ENCODE results near the gene F2RL3. TPM values are rescaled to one million over a fixed set of nuclear protein-coding genes. Genes with fewer than 3 reads are reported as not detected.
"Not testable (repeated sequence)": the region's sequence is repeated elsewhere in the genome, so short reads cannot be mapped to it uniquely, and the experiment has no call there.

F2RL3 gene
- total RNA-seq, 2 donors from 2014 or later: 4.9 to 5.4 TPM

- no peak overlapping the region for H3K27ac ChIP-seq
- DNase-seq (ENCODE audit: low spot score) (no peak), ATAC-seq (ENCODE audit: insufficient number of reproducible peaks, low FRiP score, low read depth) (no peak)
- no peaks in the 10 kb centered on the region for H3K4me1 ChIP-seq (ENCODE audit: control insufficient read depth in 1 of 2, low read depth in 2 of 2)
- H3K4me3 ChIP-seq: no peak overlapping the region
- TF ChIP-seq CTCF (IDR thresholded peaks at IDR 0.05): no peak
- H3K9me3 ChIP-seq: peaks cover 6% of the 10 kb centered on the region
- H3K27me3 ChIP-seq (replicated peaks; ENCODE audit: insufficient read depth): no peaks in the 10 kb centered on the region
- no peaks in the 10 kb centered on the region for H3K36me3 ChIP-seq
Observed at GRCh38 chr19:16928916-16929315, 40.1 kb downstream of the F2RL3 start.

GRCh38 chr19:16930753-16931152 lies 42.0 kb downstream of the F2RL3 start:
- no peak for TF ChIP-seq CTCF (IDR thresholded peaks at IDR 0.05)
- Histone ChIP-seq H3K4me3 (no peak overlapping the region), H3K9me3 (peaks cover 10% of the 10 kb centered on the region), H3K36me3 (no peaks in the 10 kb centered on the region), H3K27me3 (replicated peaks; ENCODE audit: insufficient read depth) (no peaks in the 10 kb centered on the region), H3K4me1 (ENCODE audit: control insufficient read depth in 1 of 2, low read depth in 2 of 2) (no peaks in the 10 kb centered on the region), H3K27ac (no peak overlapping the region)
- ATAC-seq (ENCODE audit: insufficient number of reproducible peaks, low FRiP score, low read depth) (no peak), DNase-seq (ENCODE audit: low spot score) (no peak)

GRCh38 chr19:16931306-16931705 lies 42.5 kb downstream of the F2RL3 start:
- H3K9me3 ChIP-seq: peaks cover 9% of the 10 kb centered on the region
- H3K27me3 ChIP-seq (replicated peaks; ENCODE audit: insufficient read depth): no peaks in the 10 kb centered on the region

GRCh38 chr19:16934489-16934888 lies 45.7 kb downstream of the F2RL3 start:
- Histone ChIP-seq H3K27me3 (replicated peaks; ENCODE audit: insufficient read depth) (no peaks in the 10 kb centered on the region), H3K27ac (no peak overlapping the region), H3K36me3 (no peaks in the 10 kb centered on the region), H3K4me3 (no peak overlapping the region), H3K4me1 (ENCODE audit: control insufficient read depth in 1 of 2, low read depth in 2 of 2) (no peaks in the 10 kb centered on the region), H3K9me3 (peaks cover 9% of the 10 kb centered on the region)
- ATAC-seq (ENCODE audit: insufficient number of reproducible peaks, low FRiP score, low read depth): no peak
- DNase-seq (ENCODE audit: low spot score): no peak
- no peak for TF ChIP-seq CTCF (IDR thresholded peaks at IDR 0.05)

More at GRCh38 chr19:16931306-16931705, 42.5 kb downstream of the F2RL3 start:
- Histone ChIP-seq H3K4me1 (ENCODE audit: control insufficient read depth in 1 of 2, low read depth in 2 of 2) (no peaks in the 10 kb centered on the region), H3K4me3 (no peak overlapping the region), H3K36me3 (no peaks in the 10 kb centered on the region), H3K27ac (no peak overlapping the region)
- no peak for TF ChIP-seq CTCF (IDR thresholded peaks at IDR 0.05)
- ATAC-seq (ENCODE audit: insufficient number of reproducible peaks, low FRiP score, low read depth) (no peak), DNase-seq (ENCODE audit: low spot score) (no peak)

- DNase-seq (ENCODE audit: low spot score): no peak
- ATAC-seq (ENCODE audit: insufficient number of reproducible peaks, low FRiP score, low read depth): no peak
- H3K27me3 ChIP-seq (replicated peaks; ENCODE audit: insufficient read depth): no peaks in the 10 kb centered on the region
- H3K36me3 ChIP-seq: no peaks in the 10 kb centered on the region
- H3K4me3 ChIP-seq: no peak overlapping the region
- TF ChIP-seq CTCF (IDR thresholded peaks at IDR 0.05): no peak
- peaks cover 9% of the 10 kb centered on the region for H3K9me3 ChIP-seq
- no peaks in the 10 kb centered on the region for H3K4me1 ChIP-seq (ENCODE audit: control insufficient read depth in 1 of 2, low read depth in 2 of 2)
- H3K27ac ChIP-seq: no peak overlapping the region
Observed at GRCh38 chr19:16936901-16937300, 48.1 kb downstream of the F2RL3 start.

GRCh38 chr19:16937796-16938195 lies 49.0 kb downstream of the F2RL3 start:
- not testable (repeated sequence) for ATAC-seq (ENCODE audit: insufficient number of reproducible peaks, low FRiP score, low read depth); H3K27ac ChIP-seq; H3K9me3 ChIP-seq; H3K27me3 ChIP-seq (replicated peaks; ENCODE audit: insufficient read depth); H3K4me1 ChIP-seq (ENCODE audit: control insufficient read depth in 1 of 2, low read depth in 2 of 2); H3K36me3 ChIP-seq; H3K4me3 ChIP-seq; DNase-seq (ENCODE audit: low spot score)
